HG02938 (cell line): Measurements from ENCODE around the gene PCK1.

ENCODE experiments used
- ATAC-seq: cut with Tn5 transposase; IDR thresholded peaks from one replicate; pipeline ENCODE4 v1.9.1; 2021; ENCODE audit warnings: mild to moderate bottlenecking, moderate library complexity; ENCODE audit not compliant: unreplicated experiment

The PCK1 gene

GRCh38 chr20:57587278-57587988 is 26.5 kb downstream of the PCK1 start:
- ATAC-seq: no peak

GRCh38 chr20:57587989-57588377 is 27.1 kb downstream of the PCK1 start:
- ATAC-seq: no peak

GRCh38 chr20:57588596-57588995 is 27.7 kb downstream of the PCK1 start:
- ATAC-seq: no peak

GRCh38 chr20:57589123-57589727 is 28.3 kb downstream of the PCK1 start:
- ATAC-seq: no peak

- ATAC-seq: no peak
Observed at GRCh38 chr20:57589728-57590484, 29.0 kb downstream of the PCK1 start.

GRCh38 chr20:57590485-57591288 is 29.8 kb downstream of the PCK1 start:
- ATAC-seq: no peak

GRCh38 chr20:57591289-57592229 is 30.6 kb downstream of the PCK1 start:
- no peak for ATAC-seq

- no peak for ATAC-seq
Observed at GRCh38 chr20:57592263-57593092, 31.6 kb downstream of the PCK1 start.

GRCh38 chr20:57593134-57593886 is 32.4 kb downstream of the PCK1 start:
- no peak for ATAC-seq

- no peak for ATAC-seq
Observed at GRCh38 chr20:57594092-57594951, 33.4 kb downstream of the PCK1 start.

GRCh38 chr20:57595041-57596030 is 34.4 kb downstream of the PCK1 start:
- no peak for ATAC-seq

- ATAC-seq: no peak
Observed at GRCh38 chr20:57596358-57596757, 35.4 kb downstream of the PCK1 start.

- ATAC-seq: no peak
Observed at GRCh38 chr20:57596998-57597939, 36.4 kb downstream of the PCK1 start.

- no peak for ATAC-seq
Observed at GRCh38 chr20:57598060-57598459, 37.1 kb downstream of the PCK1 start.

- no peak for ATAC-seq
Observed at GRCh38 chr20:57598491-57598890, 37.6 kb downstream of the PCK1 start.
